Activated CD4-positive, CD25-positive, alpha-beta regulatory T cell treated with anti-CD3 and anti-CD28 coated beads, Interleukin-2, amount 50 U/mL, for 24 hours (primary cell): ENCODE results near the gene CHEK1.
"Not testable (repeated sequence)": the region's sequence is repeated elsewhere in the genome, so short reads cannot be mapped to it uniquely, and the experiment has no call there.

Source experiments
- ATAC-seq, 2 donors: fragments of 150-1000 bp; cut with Tn5 transposase; one replicate each; pipeline ENCODE4 v1.10.0; 2021; ENCODE audit warnings: mild to moderate bottlenecking in 1 of 2, moderate library complexity in 1 of 2

The CHEK1 gene

GRCh38 chr11:125624756-125625213 lies at the start of gene CHEK1:
Gene CHEK1 (plus strand): TSS chr11:125625163. CDS start chr11:125626769, 1,606 bp downstream.
- ATAC-seq, result no peak

GRCh38 chr11:125577181-125577580 lies 47.8 kb upstream of the CHEK1 start:
- ATAC-seq, result not testable (repeated sequence)

GRCh38 chr11:125578783-125579182 lies 46.2 kb upstream of the CHEK1 start:
- ATAC-seq, result no peak

- no peak for ATAC-seq
Observed at GRCh38 chr11:125579811-125580210, 45.2 kb upstream of the CHEK1 start.

GRCh38 chr11:125583496-125583895 lies 41.5 kb upstream of the CHEK1 start:
- no peak for ATAC-seq

GRCh38 chr11:125585487-125585886 lies 39.5 kb upstream of the CHEK1 start:
- no peak for ATAC-seq

GRCh38 chr11:125586623-125587022 lies 38.3 kb upstream of the CHEK1 start:
- peak in 1 of 2 donors; percentile 56 for ATAC-seq

GRCh38 chr11:125587480-125587879 lies 37.5 kb upstream of the CHEK1 start:
- no peak for ATAC-seq

- ATAC-seq, result no peak
Observed at GRCh38 chr11:125588505-125588904, 36.5 kb upstream of the CHEK1 start.

GRCh38 chr11:125591649-125592304 lies 33.2 kb upstream of the CHEK1 start:
- ATAC-seq, result peak; percentile 2 to 3

GRCh38 chr11:125592305-125593113 lies 32.5 kb upstream of the CHEK1 start, which contains the start of gene STT3A:
Gene STT3A (plus strand): TSS chr11:125592852. CDS start chr11:125595916, 3,064 bp downstream.
- ATAC-seq, result peak; percentile 95 to 97

GRCh38 chr11:125593114-125593820 lies 31.7 kb upstream of the CHEK1 start:
- no peak for ATAC-seq

GRCh38 chr11:125594958-125595357 lies 30.0 kb upstream of the CHEK1 start:
- no peak for ATAC-seq

GRCh38 chr11:125600663-125601062 lies 24.3 kb upstream of the CHEK1 start:
- ATAC-seq, result no peak

GRCh38 chr11:125603207-125603606 lies 21.8 kb upstream of the CHEK1 start:
- no peak for ATAC-seq

- ATAC-seq, result no peak
Observed at GRCh38 chr11:125605417-125605816, 19.5 kb upstream of the CHEK1 start.

GRCh38 chr11:125609545-125609944 lies 15.4 kb upstream of the CHEK1 start:
- no peak for ATAC-seq

- peak; percentile 79 to 80 for ATAC-seq
Observed at GRCh38 chr11:125618383-125618782, 6.6 kb upstream of the CHEK1 start.

- ATAC-seq, result no peak
Observed at GRCh38 chr11:125621995-125622394, 3.0 kb upstream of the CHEK1 start.

- ATAC-seq, result no peak
Observed at GRCh38 chr11:125623064-125623463, 1.9 kb upstream of the CHEK1 start.

GRCh38 chr11:125625225-125625629 lies 264 bp downstream of the CHEK1 start:
- ATAC-seq, result no peak

- peak; percentile 93 to 95 for ATAC-seq
Observed at GRCh38 chr11:125625630-125626287, 796 bp downstream of the CHEK1 start.
